Tibial nerve (tissue), 4 donors: ENCODE results near the gene SLC9A9.

ENCODE experiments used
- EP300 ChIP-seq, 2 donors: sonication (generic); formaldehyde crosslinking; IDR thresholded peaks; one replicate each; pipeline ENCODE4 v1.6.1; 2017; ENCODE audit warnings: antibody characterized with exemption in 2 of 2, mild to moderate bottlenecking in 1 of 2
- POLR2A ChIP-seq, 2 donors: fragments of 450-650 bp; IDR thresholded peaks; one replicate each; pipeline ENCODE4 v1.6.1; 2017; ENCODE audit warnings: antibody characterized with exemption in 2 of 2, mild to moderate bottlenecking in 2 of 2, moderate library complexity in 2 of 2
- TF ChIP-seq, protein P1 (sequence below), 5 experiments: fragments of 200-600 bp in 3 of 5; fragments of 450-650 bp in 2 of 5; sonication (generic) in 3 of 5; IDR thresholded peaks; one replicate each; pipeline ENCODE4 v1.5.1; 2016 to 2019; ENCODE audit warnings: antibody characterized with exemption in 5 of 5, mild to moderate bottlenecking in 3 of 5, moderate library complexity in 2 of 5

DNA sequence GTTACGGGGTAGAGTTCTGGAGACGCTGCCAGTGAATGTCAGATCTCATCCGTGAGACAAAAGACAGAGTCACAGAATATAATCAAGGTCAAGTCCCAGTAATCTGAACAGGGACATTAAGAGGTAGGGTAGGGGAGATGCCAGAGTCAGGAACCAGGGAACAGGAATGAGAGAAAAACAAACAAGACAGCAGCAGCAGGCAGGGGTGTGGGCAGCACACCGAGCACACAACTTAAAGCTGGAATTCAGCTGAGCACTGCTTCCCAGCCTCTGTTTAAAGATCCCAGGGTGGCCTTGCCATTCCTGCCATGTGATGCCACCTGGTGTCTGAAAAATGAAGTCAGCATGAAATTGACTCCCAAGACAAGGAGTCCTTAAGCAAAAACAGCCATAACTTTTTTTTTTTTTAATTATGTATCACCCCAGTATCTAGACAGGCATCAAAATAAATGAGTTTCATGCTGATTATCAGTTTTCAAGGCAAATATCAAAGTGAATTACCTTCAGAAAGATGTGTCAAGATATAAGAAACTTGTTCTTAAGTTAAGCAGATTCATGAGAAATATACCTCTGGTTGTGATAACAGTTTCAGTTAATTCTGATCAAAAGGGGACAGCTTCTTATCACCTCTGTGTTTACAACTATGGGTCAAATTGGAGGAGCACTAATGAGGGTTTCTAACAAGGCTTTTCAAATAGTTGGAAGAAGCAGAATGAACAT, 203.7 kb downstream of the SLC9A9 start:
- TF ChIP-seq, protein P1, sequence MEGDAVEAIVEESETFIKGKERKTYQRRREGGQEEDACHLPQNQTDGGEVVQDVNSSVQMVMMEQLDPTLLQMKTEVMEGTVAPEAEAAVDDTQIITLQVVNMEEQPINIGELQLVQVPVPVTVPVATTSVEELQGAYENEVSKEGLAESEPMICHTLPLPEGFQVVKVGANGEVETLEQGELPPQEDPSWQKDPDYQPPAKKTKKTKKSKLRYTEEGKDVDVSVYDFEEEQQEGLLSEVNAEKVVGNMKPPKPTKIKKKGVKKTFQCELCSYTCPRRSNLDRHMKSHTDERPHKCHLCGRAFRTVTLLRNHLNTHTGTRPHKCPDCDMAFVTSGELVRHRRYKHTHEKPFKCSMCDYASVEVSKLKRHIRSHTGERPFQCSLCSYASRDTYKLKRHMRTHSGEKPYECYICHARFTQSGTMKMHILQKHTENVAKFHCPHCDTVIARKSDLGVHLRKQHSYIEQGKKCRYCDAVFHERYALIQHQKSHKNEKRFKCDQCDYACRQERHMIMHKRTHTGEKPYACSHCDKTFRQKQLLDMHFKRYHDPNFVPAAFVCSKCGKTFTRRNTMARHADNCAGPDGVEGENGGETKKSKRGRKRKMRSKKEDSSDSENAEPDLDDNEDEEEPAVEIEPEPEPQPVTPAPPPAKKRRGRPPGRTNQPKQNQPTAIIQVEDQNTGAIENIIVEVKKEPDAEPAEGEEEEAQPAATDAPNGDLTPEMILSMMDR (IDR thresholded peaks at IDR 0.05): peak in 4 of 5 experiments; percentile 20 to 36 (median 32)
- TF ChIP-seq EP300 (IDR thresholded peaks at IDR 0.05): no peak
- no peak for TF ChIP-seq POLR2A (IDR thresholded peaks at IDR 0.05)
